Endothelial cell of umbilical vein (primary cell): ENCODE measurements around the gene MICAL3. TPM values are rescaled to one million over a fixed set of nuclear protein-coding genes. Genes with fewer than 3 reads are reported as not detected.

ENCODE experiments used
- BruUV-seq: library from RNA; stranded (reverse); fragments of 400-500 nt; replicated peaks from 2 replicates; lab custom pipeline; 2021; lab: Mats Ljungman, UMichigan
- CTCF ChIA-PET: fragments of 300-600, 350-600 bp; sonication (Branson Sonifier 250); formaldehyde crosslinking; loops from one replicate; lab custom pipeline; 2021; ENCODE audit warnings: antibody characterized with exemption, inconsistent platforms; lab: Charles Lee
- POLR2A ChIA-PET: fragments of 300-600, 350-600 bp; sonication (Branson Sonifier 250); formaldehyde crosslinking; loops from one replicate; lab custom pipeline; 2021; ENCODE audit warnings: antibody characterized with exemption, inconsistent platforms; lab: Charles Lee
- DNase-seq: peaks from one replicate; pipeline ENCODE4 v3.0.0-alpha.2; 2011; ENCODE audit warnings: low read depth, low spot score
- FAIRE-seq: peaks from 2 replicates; lab custom pipeline; 2011; peaks lifted over from hg19 to GRCh38; lab: Jason Lieb, UNC
- H2AFZ ChIP-seq: 2 replicates; pipeline ENCODE4 v1.6.0; 2012; ENCODE audit warnings: low read depth, low read length, control low read depth, inconsistent platforms
- H3K27ac ChIP-seq: 2 replicates; pipeline ENCODE4 v1.5.1; 2011; ENCODE audit warnings: low read depth, mild to moderate bottlenecking, control low read depth, low read length, moderate library complexity; ENCODE audit not compliant: insufficient read depth
- H3K27me3 ChIP-seq, 2 experiments: 2 replicates each; pipeline versions ENCODE4 v1.6.0 to v1.6.1; 2011; ENCODE audit warnings: low read length in 2 of 2, mixed read lengths in 1 of 2; ENCODE audit not compliant: control insufficient read depth in 2 of 2, insufficient read depth in 2 of 2
- H3K36me3 ChIP-seq, 2 experiments: 2 replicates in 1 of 2; 3 replicates in 1 of 2; pipeline ENCODE4 v1.5.1; 2011; ENCODE audit warnings: low read length in 2 of 2, mild to moderate bottlenecking in 1 of 2, moderate library complexity in 1 of 2; ENCODE audit not compliant: control insufficient read depth in 2 of 2, insufficient read depth in 2 of 2; ENCODE audit errors: extremely low read depth in 1 of 2
- H3K4me1 ChIP-seq: 3 replicates; pipeline ENCODE4 v1.5.1; 2011; ENCODE audit warnings: mild to moderate bottlenecking, low read length; ENCODE audit not compliant: control insufficient read depth, insufficient read depth; ENCODE audit errors: extremely low read depth
- H3K4me2 ChIP-seq: 2 replicates; pipeline ENCODE4 v1.6.1; 2011; ENCODE audit warnings: low read length, control low read depth, mixed read lengths; ENCODE audit not compliant: insufficient read depth
- H3K4me3 ChIP-seq, 3 experiments: fragments of 200-600 bp in 1 of 3; sonication (generic), shearing (Covaris generic) in 1 of 3; replicated peaks in 1 of 3; 2 replicates each; pipeline ENCODE4 v1.5.1; 2011 to 2016; ENCODE audit warnings: control low read depth in 3 of 3, low read length in 3 of 3, mild to moderate bottlenecking in 2 of 3, inconsistent platforms in 1 of 3, low read depth in 1 of 3, moderate library complexity in 1 of 3; ENCODE audit not compliant: insufficient read depth in 1 of 3
- H3K79me2 ChIP-seq: 2 replicates; pipeline ENCODE4 v1.6.0; 2012; ENCODE audit warnings: low read length, inconsistent platforms; ENCODE audit not compliant: control insufficient read depth, insufficient read depth
- H3K9ac ChIP-seq: replicated peaks from 2 replicates; pipeline ENCODE3; 2011; ENCODE audit warnings: low read length, control low read depth; ENCODE audit not compliant: insufficient read depth; ENCODE audit errors: extremely low read depth
- H3K9me1 ChIP-seq: replicated peaks from 3 replicates; pipeline ENCODE4 v1.6.0; 2011; ENCODE audit warnings: mild to moderate bottlenecking, low read length; ENCODE audit not compliant: control insufficient read depth, insufficient read depth; ENCODE audit errors: extremely low read depth
- H3K9me3 ChIP-seq: replicated peaks from 2 replicates; pipeline ENCODE4 v1.5.1; 2012; ENCODE audit warnings: low read length, inconsistent platforms; ENCODE audit not compliant: control insufficient read depth, insufficient read depth
- H4K20me1 ChIP-seq: replicated peaks from 2 replicates; pipeline ENCODE3; 2011; ENCODE audit warnings: mild to moderate bottlenecking, low read length; ENCODE audit not compliant: control insufficient read depth, insufficient read depth; ENCODE audit errors: extremely low read depth
- EZH2 ChIP-seq: IDR thresholded peaks from 2 replicates; pipeline ENCODE4 v1.6.1; 2012; ENCODE audit warnings: borderline replicate concordance, low read depth, mild to moderate bottlenecking, moderate library complexity, low read length, inconsistent platforms; ENCODE audit not compliant: severe bottlenecking
- FOS ChIP-seq: IDR thresholded peaks from 2 replicates; pipeline ENCODE4 v1.6.1; 2011; ENCODE audit warnings: mild to moderate bottlenecking, low read length, moderate library complexity, borderline replicate concordance; ENCODE audit not compliant: insufficient read depth
- GATA2 ChIP-seq: IDR thresholded peaks from 2 replicates; pipeline ENCODE4 v1.7.0; 2011; ENCODE audit warnings: low read depth, mild to moderate bottlenecking, moderate library complexity, mixed read lengths, low read length; ENCODE audit not compliant: insufficient read length, insufficient read depth
- JUN ChIP-seq: IDR thresholded peaks from 2 replicates; pipeline ENCODE4 v1.6.1; 2011; ENCODE audit warnings: borderline replicate concordance, low read depth; ENCODE audit not compliant: insufficient read length, insufficient read depth
- MYC ChIP-seq: IDR thresholded peaks from one replicate; pipeline ENCODE4 v1.6.1; 2011; ENCODE audit warnings: mild to moderate bottlenecking, low read depth, low read length
- POLR2A ChIP-seq: IDR thresholded peaks from 2 replicates; pipeline ENCODE4 v1.6.1; 2012; ENCODE audit warnings: low read depth, mild to moderate bottlenecking, control low read depth, low read length
- POLR2AphosphoS5 ChIP-seq: IDR thresholded peaks from 2 replicates; pipeline ENCODE4 v1.6.1; 2012; ENCODE audit warnings: low read depth, mild to moderate bottlenecking, control low read depth, low read length, moderate library complexity; ENCODE audit not compliant: insufficient read depth
- dilution Hi-C: fragments of 300-500 bp; cut with MboI; formaldehyde crosslinking; loops from one replicate; pipeline ENCODE4 v1.15.0; 2019; ENCODE audit warnings: low sequenced_read_pairs; ENCODE audit not compliant: extremely low pct_ligation_motif_present
- intact Hi-C: fragments of 100-400 bp; cut with micrococcal nuclease; formaldehyde crosslinking; loops from one replicate; pipeline ENCODE4 v1.10.0; 2022
- polyA plus RNA-seq, 4 experiments: library from polyadenylated mRNA; depleted of rRNA in 3 of 4; stranded (reverse) in 3 of 4; unstranded in 1 of 4; fragments of >200 nt; gene quantifications; 2 replicates each; pipeline versions ENCODE4 v1.2.1 to v1.2.3, GENCODE V29; 2011 to 2012; ENCODE audit warnings: missing spikeins in 1 of 4
- total RNA-seq: library from RNA; stranded (reverse); gene quantifications from 2 replicates; pipeline ENCODE4 v1.2.3, GENCODE V29; 2021
- TF ChIP-seq, protein P1 (sequence below), 2 donors: IDR thresholded peaks; 1 replicate in 1 of 2; 2 replicates in 1 of 2; pipeline ENCODE4 v1.5.1; 2011; ENCODE audit warnings: low read length in 2 of 2, mild to moderate bottlenecking in 2 of 2, moderate library complexity in 2 of 2, control low read depth in 1 of 2, inconsistent platforms in 1 of 2, low read depth in 1 of 2; ENCODE audit not compliant: insufficient read depth in 1 of 2; ENCODE audit errors: extremely low read depth in 1 of 2
- TF ChIP-seq, protein P2 (sequence below): IDR thresholded peaks from 2 replicates; pipeline ENCODE4 v1.6.1; 2011; ENCODE audit not compliant: insufficient read depth, insufficient read length

MICAL3 gene
- total and polyA plus RNA-seq, 2 donors (not counting 3 experiments of a cell fraction or from before 2014, with no cell fraction given) = 14.5 to 63.7 TPM

DNA sequence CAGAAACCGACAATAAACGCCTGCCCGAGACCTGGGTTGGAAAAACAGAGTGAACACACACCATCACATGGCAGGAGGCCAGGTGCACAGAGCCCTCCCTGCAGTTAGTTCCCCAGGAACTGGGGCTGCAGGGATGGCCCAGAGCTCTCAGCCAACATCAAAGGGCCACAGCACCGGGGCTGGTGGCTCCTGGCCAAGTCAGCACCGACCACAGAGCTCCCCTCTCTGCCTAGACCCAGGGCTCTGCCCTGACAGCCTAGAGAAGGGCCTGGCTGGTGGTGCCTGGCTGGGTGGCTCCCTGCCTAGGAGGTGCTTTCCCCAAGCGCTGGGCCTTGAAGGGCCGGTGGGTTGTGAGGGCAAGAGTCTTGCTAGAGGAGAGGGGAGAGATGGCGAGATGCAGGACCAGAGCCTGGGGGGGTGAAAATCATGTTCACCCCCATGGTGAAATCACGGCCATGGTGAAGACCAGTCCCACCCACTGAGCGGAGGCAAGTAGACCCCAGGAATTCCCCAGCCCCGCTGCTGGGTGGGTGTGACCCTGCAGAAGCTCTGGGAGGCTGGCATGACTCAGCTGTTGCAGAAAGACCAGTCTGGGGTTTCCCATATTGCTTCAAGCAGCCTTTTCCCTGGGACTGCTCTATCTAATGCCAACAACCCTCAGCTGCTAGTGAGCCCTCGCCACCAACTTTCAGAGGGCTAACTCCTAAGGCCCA, 242.9 kb downstream of the MICAL3 start:
- Histone ChIP-seq H3K27ac (no peak overlapping the region), H3K79me2 (no peaks in the 10 kb centered on the region), H3K9me1 (no peaks in the 10 kb centered on the region), H3K36me3 (no peaks in the 10 kb centered on the region), H3K9me3 (no peaks in the 10 kb centered on the region), H3K4me3 (no peak overlapping the region), H3K9ac (no peak overlapping the region), H3K4me2 (no peak overlapping the region), H3K27me3 (no peaks in the 10 kb centered on the region), H3K4me1 (peaks cover 6% of the 10 kb centered on the region), H4K20me1 (no peaks in the 10 kb centered on the region), H2AFZ (no peak overlapping the region)
- DNase-seq = peak; percentile 15
- dilution Hi-C loops = no loop called here
- no peak for TF ChIP-seq EZH2
- CTCF ChIA-PET = interaction anchor here (1.2 to 1.6 kb wide), 2 partner anchors 11 to 39 kb away, joined by 3 to 9 read pairs; no protein-coding TSS in a partner anchor
- no TSS peak for BruUV-seq
- intact Hi-C loops = no loop called here
- FAIRE-seq = no peak
- POLR2A ChIA-PET = no interaction called here

DNA sequence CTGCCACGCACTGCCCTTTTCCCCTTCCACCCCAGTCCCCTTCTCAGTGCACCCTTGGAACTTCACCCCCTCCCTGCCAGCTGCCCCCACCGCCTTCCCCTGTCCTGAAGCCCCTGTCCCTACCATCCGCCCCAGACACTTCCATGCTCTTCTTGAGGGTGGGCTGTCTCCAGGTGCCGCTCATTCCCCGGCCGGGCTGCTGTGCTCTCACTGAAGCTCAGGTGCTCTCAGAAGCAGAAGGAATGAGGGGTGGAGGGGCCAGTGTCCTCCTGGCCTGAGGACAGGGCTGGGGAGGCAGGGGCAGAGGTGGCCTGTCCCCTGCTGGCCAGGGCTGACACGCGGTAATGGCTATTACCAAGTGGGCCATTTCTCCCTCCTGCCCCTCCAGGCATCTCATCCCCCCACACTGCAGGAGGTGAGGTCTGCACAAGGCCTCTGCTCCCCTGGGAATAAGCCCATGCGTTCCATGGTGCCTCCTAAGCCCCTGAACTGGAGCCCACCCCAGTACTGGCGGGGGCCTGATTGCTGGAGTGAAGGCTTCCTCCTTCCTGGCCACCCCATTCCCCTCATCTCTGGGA, 243.5 kb downstream of the MICAL3 start:
- Histone ChIP-seq H3K4me1 (peaks cover 5% of the 10 kb centered on the region), H3K27me3 (no peaks in the 10 kb centered on the region), H3K9ac (no peak overlapping the region), H2AFZ (no peak overlapping the region), H3K36me3 (no peaks in the 10 kb centered on the region), H3K9me1 (no peaks in the 10 kb centered on the region), H4K20me1 (no peaks in the 10 kb centered on the region), H3K9me3 (no peaks in the 10 kb centered on the region), H3K4me3 (no peak overlapping the region), H3K27ac (no peak overlapping the region), H3K4me2 (no peak overlapping the region), H3K79me2 (no peaks in the 10 kb centered on the region)
- dilution Hi-C loops = no loop called here
- TF ChIP-seq POLR2A (no peak), GATA2 (no peak), JUN (no peak), MYC (no peak), EZH2 (no peak), FOS (no peak), POLR2AphosphoS5 (no peak)
- TF ChIP-seq, protein P1, sequence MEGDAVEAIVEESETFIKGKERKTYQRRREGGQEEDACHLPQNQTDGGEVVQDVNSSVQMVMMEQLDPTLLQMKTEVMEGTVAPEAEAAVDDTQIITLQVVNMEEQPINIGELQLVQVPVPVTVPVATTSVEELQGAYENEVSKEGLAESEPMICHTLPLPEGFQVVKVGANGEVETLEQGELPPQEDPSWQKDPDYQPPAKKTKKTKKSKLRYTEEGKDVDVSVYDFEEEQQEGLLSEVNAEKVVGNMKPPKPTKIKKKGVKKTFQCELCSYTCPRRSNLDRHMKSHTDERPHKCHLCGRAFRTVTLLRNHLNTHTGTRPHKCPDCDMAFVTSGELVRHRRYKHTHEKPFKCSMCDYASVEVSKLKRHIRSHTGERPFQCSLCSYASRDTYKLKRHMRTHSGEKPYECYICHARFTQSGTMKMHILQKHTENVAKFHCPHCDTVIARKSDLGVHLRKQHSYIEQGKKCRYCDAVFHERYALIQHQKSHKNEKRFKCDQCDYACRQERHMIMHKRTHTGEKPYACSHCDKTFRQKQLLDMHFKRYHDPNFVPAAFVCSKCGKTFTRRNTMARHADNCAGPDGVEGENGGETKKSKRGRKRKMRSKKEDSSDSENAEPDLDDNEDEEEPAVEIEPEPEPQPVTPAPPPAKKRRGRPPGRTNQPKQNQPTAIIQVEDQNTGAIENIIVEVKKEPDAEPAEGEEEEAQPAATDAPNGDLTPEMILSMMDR (IDR thresholded peaks at IDR 0.05; ENCODE audit: extremely low read depth in 1 of 2, insufficient read depth in 1 of 2, low read depth in 1 of 2, low read length in 2 of 2) = no peak
- TF ChIP-seq, protein P2, sequence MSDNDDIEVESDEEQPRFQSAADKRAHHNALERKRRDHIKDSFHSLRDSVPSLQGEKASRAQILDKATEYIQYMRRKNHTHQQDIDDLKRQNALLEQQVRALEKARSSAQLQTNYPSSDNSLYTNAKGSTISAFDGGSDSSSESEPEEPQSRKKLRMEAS = no peak
- ChIA-PET CTCF (interaction anchor here (1.5 to 1.6 kb wide), 2 partner anchors 38 to 295 kb away, joined by 5 to 9 read pairs; no protein-coding TSS in a partner anchor), POLR2A (no interaction called here)
- no TSS peak for BruUV-seq
- DNase-seq = no peak
- intact Hi-C loops = no loop called here
- FAIRE-seq = no peak
